T-helper 2 cell treated with Interferon-gamma antibody and Interleukin-4, amounts not matched to agents 5 μg/mL and 100 μg/mL, for 36 hours (primary cell): Measurements from ENCODE around the gene RMND5A.

Experiments used
- DNase-seq: peaks from one replicate; pipeline ENCODE4 v3.0.0; 2021; ENCODE audit warnings: low spot score
- H3K27ac Mint-ChIP-seq: one replicate; pipeline ENCODE4 v1.8.0; 2021; ENCODE audit warnings: mild to moderate bottlenecking, mixed read lengths
- H3K27me3 Mint-ChIP-seq: one replicate; pipeline ENCODE4 v1.8.0; 2021; ENCODE audit warnings: low read depth, mixed read lengths
- H3K36me3 Mint-ChIP-seq: one replicate; pipeline ENCODE4 v1.8.0; 2021; ENCODE audit warnings: low read depth, mixed read lengths
- H3K4me1 Mint-ChIP-seq: one replicate; pipeline ENCODE4 v1.8.0; 2021; ENCODE audit warnings: low read depth, mixed read lengths
- H3K4me3 Mint-ChIP-seq: one replicate; pipeline ENCODE4 v1.8.0; 2022; ENCODE audit warnings: mild to moderate bottlenecking, moderate library complexity, mixed read lengths
- H3K9me3 Mint-ChIP-seq: one replicate; pipeline ENCODE4 v1.8.0; 2021; ENCODE audit warnings: mixed read lengths

RMND5A gene

DNA sequence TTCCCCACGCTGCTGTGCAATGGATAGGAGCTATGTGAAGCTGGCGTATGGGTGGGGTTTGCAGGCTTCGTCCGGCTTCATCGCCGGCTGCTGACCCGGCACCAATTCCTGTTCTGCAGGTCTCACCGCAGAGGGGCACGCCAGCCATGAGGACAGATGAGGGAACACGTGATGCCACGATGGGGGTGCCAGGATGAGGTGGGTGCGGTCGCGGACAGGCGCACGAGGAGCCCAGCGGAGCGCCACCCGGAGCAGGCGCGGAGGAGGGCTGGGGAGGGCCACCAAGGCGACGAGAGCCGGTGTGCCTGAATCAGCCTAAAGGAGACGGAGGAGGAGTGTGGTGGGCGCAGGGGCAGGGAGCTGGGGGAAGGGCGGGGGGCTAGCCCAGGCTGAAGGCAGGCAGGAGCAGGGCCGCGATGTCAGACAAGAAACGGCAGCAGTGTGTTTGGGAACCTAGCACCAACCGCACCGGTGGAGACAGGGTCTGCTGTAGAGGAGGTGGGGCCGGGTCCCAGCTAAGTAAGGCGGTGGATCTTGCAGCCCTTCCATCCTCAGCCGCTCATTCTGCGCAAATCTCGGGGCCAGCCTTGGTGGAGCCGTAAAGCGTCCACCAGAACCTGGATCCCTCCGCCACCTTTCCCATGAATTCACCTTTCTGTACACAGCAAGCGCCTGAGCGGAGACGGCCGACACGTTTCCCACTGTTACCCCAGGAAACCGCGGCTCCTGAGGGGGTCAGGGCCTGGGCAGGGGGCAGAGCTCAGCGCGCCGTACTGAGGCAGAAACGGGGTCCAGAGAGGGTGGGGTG is 87.6 kb downstream of the RMND5A start:
- Mint-ChIP-seq H3K36me3 (no peaks in the 10 kb centered on the region), H3K27ac (peak overlapping the region; percentile 79), H3K9me3 (no peaks in the 10 kb centered on the region), H3K4me1 (peaks cover 15% of the 10 kb centered on the region), H3K4me3 (peak overlapping the region; percentile 86), H3K27me3 (peaks cover 55% of the 10 kb centered on the region)
- DNase-seq = peak; percentile 36

- Mint-ChIP-seq H3K9me3 (no peaks in the 10 kb centered on the region), H3K4me3 (peak overlapping the region; percentile 86), H3K27ac (no peak overlapping the region), H3K36me3 (no peaks in the 10 kb centered on the region), H3K27me3 (peaks cover 62% of the 10 kb centered on the region), H3K4me1 (peaks cover 15% of the 10 kb centered on the region)
- DNase-seq = peak; percentile 88
Observed at GRCh38 chr2:86808315-86809161, 88.4 kb downstream of the RMND5A start.

GRCh38 chr2:86809481-86810121 is 89.5 kb downstream of the RMND5A start:
- peaks cover 65% of the 10 kb centered on the region for H3K27me3 Mint-ChIP-seq
- no peak overlapping the region for H3K27ac Mint-ChIP-seq
- peak overlapping the region; percentile 30 for H3K4me3 Mint-ChIP-seq
- no peaks in the 10 kb centered on the region for H3K9me3 Mint-ChIP-seq
- H3K36me3 Mint-ChIP-seq = no peaks in the 10 kb centered on the region
- H3K4me1 Mint-ChIP-seq = peaks cover 15% of the 10 kb centered on the region
- DNase-seq = no peak

DNA sequence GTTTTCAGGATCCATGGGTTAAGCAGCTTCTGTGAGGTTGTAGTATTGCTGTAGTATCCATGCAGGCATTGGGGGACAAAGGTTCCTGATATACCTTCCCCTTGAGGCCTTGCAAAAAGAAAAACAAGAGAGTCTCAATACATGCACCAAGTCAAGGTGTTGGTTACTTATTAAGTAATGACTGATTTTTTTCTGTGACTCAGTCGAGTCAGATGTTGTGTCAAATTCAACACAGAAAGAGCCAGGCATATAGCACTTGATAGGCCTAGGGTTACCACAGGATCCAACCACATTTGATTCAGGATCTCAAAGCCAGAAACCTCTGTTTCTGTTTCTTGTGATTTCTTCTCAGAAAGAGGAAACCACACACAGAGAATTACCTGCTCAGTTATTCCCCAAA is 95.5 kb downstream of the RMND5A start:
- Mint-ChIP-seq H3K36me3 (no peaks in the 10 kb centered on the region), H3K27ac (no peak overlapping the region)

DNA sequence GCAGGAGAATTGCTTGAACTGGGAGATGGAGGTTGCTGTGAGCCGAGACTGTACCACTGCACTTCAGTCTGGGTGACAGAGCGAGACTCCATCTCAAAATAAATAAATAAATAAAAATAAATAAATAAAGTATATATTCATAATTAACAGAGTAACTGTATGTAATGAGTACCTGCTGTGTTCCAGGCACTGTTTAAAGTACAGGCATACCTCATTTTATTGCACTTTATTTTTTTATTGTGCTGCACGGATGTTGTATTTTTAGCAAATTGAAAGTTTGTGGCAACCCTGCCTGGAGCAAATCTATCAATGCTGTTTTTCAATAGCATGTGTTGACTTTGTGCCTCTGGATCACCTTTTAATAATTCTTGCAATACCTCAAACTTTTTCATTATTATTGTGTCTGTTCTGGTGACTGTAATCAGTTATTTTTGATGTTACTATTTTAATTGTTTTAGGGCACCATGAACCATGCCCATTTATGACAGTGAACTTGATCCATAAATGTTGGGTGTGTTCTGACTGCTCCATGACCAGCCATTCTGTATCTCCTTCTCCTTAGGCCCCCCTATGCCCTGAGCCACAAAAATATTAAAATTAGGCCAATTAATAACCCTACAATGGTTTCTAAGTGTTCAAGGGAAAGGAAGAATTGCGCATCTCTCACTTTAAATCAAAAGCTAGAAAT is 98.2 kb downstream of the RMND5A start:
- no peak overlapping the region for H3K4me3 Mint-ChIP-seq
- H3K36me3 Mint-ChIP-seq = no peaks in the 10 kb centered on the region
- H3K4me1 Mint-ChIP-seq = peaks cover 3% of the 10 kb centered on the region
- H3K27ac Mint-ChIP-seq = no peak overlapping the region
- H3K27me3 Mint-ChIP-seq = peaks cover 22% of the 10 kb centered on the region
- no peak for DNase-seq
- peaks cover 10% of the 10 kb centered on the region for H3K9me3 Mint-ChIP-seq

More for the DNA sequence above, 95.5 kb downstream of the RMND5A start:
- no peak overlapping the region for H3K4me3 Mint-ChIP-seq
- H3K9me3 Mint-ChIP-seq = no peaks in the 10 kb centered on the region
- peaks cover 3% of the 10 kb centered on the region for H3K4me1 Mint-ChIP-seq
- H3K27me3 Mint-ChIP-seq = peaks cover 45% of the 10 kb centered on the region
- no peak for DNase-seq

GRCh38 chr2:86818957-86819356 is 98.9 kb downstream of the RMND5A start:
- no peak for DNase-seq
- H3K27me3 Mint-ChIP-seq = peaks cover 17% of the 10 kb centered on the region
- H3K27ac Mint-ChIP-seq = no peak overlapping the region
- H3K9me3 Mint-ChIP-seq = peaks cover 10% of the 10 kb centered on the region
- no peak overlapping the region for H3K4me3 Mint-ChIP-seq
- no peaks in the 10 kb centered on the region for H3K36me3 Mint-ChIP-seq
- H3K4me1 Mint-ChIP-seq = peaks cover 3% of the 10 kb centered on the region

GRCh38 chr2:86821306-86821705 is 101.2 kb downstream of the RMND5A start:
- H3K4me3 Mint-ChIP-seq = no peak overlapping the region
- H3K9me3 Mint-ChIP-seq = peaks cover 10% of the 10 kb centered on the region
- no peaks in the 10 kb centered on the region for H3K36me3 Mint-ChIP-seq
- H3K27ac Mint-ChIP-seq = no peak overlapping the region
- H3K27me3 Mint-ChIP-seq = peaks cover 20% of the 10 kb centered on the region
- H3K4me1 Mint-ChIP-seq = peaks cover 11% of the 10 kb centered on the region
- no peak for DNase-seq

DNA sequence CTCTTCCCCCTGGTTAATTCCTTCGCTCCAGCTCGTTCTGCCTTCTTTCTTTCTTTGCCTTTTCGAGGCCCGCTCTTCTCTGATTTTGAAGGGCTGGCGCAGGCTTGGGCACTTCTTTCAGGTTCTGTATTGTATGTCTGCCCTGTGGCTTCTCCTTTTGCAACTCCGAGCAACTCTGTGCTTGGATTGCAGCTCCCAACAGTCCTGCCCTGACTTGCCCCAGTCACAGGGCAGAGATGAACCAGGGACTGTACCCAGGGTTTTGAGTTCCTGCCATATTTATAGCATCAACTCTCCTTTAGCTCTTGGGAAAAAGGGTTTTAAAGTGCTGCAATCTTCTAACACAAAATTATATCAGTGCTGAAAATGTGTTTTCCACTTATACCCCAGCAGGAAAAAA is 101.8 kb downstream of the RMND5A start:
- H3K36me3 Mint-ChIP-seq = no peaks in the 10 kb centered on the region
- H3K4me1 Mint-ChIP-seq = peaks cover 12% of the 10 kb centered on the region
- no peak overlapping the region for H3K4me3 Mint-ChIP-seq
- H3K9me3 Mint-ChIP-seq = peaks cover 10% of the 10 kb centered on the region
- no peak for DNase-seq
- H3K27me3 Mint-ChIP-seq = peaks cover 14% of the 10 kb centered on the region
- no peak overlapping the region for H3K27ac Mint-ChIP-seq

DNA sequence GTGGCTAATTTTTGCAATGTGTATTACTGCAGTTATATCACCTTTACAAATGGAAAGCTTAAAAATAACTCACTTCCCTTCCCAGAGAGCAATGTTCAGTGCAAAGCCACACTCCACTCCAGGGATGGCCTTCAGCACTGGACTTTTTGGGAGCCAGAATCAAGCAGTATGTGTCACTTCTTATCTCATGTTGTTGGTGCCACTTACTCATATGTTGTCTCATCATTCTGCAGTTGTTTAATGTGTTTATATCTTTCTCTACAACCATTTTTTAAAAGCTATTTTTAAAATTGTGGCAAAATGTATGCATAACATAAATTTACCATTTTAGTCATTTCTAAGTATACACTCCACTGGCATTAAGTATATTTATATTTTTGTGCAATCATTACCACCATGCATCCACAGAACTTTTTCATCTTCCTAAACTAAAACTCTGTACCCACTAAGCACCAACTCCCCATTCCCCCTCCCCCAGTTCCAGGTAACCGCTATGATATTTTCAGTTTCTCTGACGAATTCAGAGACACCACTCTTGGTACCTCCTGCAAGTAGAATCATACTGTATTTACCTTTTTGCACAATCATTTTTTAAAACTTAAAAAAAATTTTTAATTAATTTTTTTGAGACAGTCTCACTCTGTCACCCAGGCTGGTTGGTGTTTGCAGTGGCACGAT is 102.7 kb downstream of the RMND5A start:
- no peak overlapping the region for H3K4me3 Mint-ChIP-seq
- H3K4me1 Mint-ChIP-seq = peaks cover 12% of the 10 kb centered on the region
- DNase-seq = no peak
- H3K27ac Mint-ChIP-seq = no peak overlapping the region
- H3K36me3 Mint-ChIP-seq = no peaks in the 10 kb centered on the region
- peaks cover 10% of the 10 kb centered on the region for H3K9me3 Mint-ChIP-seq
- peaks cover 13% of the 10 kb centered on the region for H3K27me3 Mint-ChIP-seq

- H3K27ac Mint-ChIP-seq = no peak overlapping the region
- H3K9me3 Mint-ChIP-seq = peaks cover 10% of the 10 kb centered on the region
- peaks cover 7% of the 10 kb centered on the region for H3K27me3 Mint-ChIP-seq
- H3K4me3 Mint-ChIP-seq = peak overlapping the region; percentile 25
- H3K4me1 Mint-ChIP-seq = peaks cover 9% of the 10 kb centered on the region
- no peak for DNase-seq
- no peaks in the 10 kb centered on the region for H3K36me3 Mint-ChIP-seq
Observed at GRCh38 chr2:86825036-86825692, 105.1 kb downstream of the RMND5A start.

GRCh38 chr2:86825693-86826381 is 105.7 kb downstream of the RMND5A start:
- H3K27me3 Mint-ChIP-seq = peaks cover 7% of the 10 kb centered on the region
- peak overlapping the region; percentile 49 for H3K27ac Mint-ChIP-seq
- peak; percentile 26 for DNase-seq
- no peaks in the 10 kb centered on the region for H3K36me3 Mint-ChIP-seq
- H3K9me3 Mint-ChIP-seq = peaks cover 10% of the 10 kb centered on the region
- peak overlapping the region; percentile 81 for H3K4me3 Mint-ChIP-seq
- peaks cover 9% of the 10 kb centered on the region for H3K4me1 Mint-ChIP-seq

- peaks cover 9% of the 10 kb centered on the region for H3K4me1 Mint-ChIP-seq
- H3K4me3 Mint-ChIP-seq = no peak overlapping the region
- no peak for DNase-seq
- peaks cover 15% of the 10 kb centered on the region for H3K27me3 Mint-ChIP-seq
- no peak overlapping the region for H3K27ac Mint-ChIP-seq
- no peaks in the 10 kb centered on the region for H3K36me3 Mint-ChIP-seq
- H3K9me3 Mint-ChIP-seq = peaks cover 10% of the 10 kb centered on the region
Observed at GRCh38 chr2:86826951-86827350, 106.9 kb downstream of the RMND5A start.
